ACHN (cell line): ENCODE results near the gene YKT6.

Experiments
- DNase-seq: peaks from one replicate; pipeline ENCODE4 v3.0.0-alpha.2; 2015
- in situ Hi-C: cut with HindIII; loops from 2 replicates; pipeline ENCODE4 v1.10.0; 2017; ENCODE audit warnings: low sequenced_read_pairs, low pct_ligation_motif_present, low pct_unique_long_range_greater_than_20kb

YKT6 gene

DNA sequence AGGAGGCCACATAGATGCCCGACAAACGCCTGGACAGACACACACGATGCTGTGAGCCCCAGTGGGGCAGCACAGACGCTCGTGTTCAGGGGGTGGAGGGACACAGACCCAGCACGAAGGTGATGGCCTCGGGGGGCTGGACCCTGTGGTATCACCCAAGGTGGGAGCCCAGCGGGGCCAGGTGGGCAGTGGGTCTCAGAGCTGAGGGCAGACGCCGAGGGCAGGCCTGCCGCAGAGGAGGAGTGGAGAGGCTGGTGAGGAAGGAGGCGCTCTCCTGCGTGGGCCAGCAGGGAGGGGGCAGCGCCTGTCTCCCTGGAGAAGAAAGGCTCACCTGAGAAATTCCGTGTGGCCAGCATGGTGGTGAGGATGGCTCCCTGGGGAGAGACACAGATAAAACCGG lies 39.6 kb downstream of the YKT6 start:
- in situ Hi-C loops: no loop called here
- no peak for DNase-seq

DNA sequence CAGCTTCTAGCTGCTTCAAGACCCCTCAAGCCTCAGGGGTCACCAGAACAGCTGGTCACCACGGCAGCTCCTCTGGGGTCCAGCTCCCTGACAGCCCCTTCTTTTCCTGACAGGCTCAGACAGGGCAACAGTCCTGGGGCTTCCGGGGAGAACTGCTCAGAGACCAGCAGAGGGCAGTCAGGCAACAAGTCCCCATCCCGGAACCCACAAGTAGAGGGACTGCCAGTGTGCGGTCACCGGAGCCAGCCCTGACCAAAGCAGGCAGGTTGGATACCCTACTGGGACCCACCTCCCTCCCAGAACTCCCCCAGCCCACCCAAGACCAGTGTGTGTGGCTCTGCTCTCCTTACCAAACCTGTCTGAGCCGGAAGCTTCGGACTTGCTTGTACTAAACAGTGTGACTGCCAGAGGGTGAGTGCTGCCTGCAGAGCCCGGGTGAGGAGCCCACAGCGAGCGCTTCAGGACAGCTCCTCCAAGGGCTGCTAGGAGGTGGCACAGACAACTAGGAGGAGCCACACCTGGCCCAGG lies 40.3 kb downstream of the YKT6 start:
- in situ Hi-C loops: no loop called here
- peak; percentile 89 for DNase-seq

DNA sequence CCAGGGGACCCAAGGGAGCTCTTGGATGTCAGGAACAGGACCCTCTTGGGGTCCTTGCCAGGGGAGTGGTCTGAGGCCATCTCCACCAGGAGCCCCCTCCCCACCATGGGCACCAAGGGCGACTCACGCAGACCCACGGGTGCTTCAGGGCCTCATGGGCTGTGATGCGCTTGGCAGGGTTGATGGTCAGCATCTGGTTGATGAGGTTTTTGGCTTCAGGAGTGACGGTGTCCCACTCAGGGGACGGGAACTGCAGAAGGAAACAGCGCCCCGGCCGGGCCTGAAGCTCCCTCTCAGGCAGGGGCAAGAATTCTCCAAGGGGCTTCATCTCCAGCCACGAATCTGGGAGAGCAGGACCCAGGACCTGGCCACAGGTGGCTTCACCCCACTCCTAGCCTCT lies 41.3 kb downstream of the YKT6 start:
- no peak for DNase-seq
- in situ Hi-C loops: no loop called here

DNA sequence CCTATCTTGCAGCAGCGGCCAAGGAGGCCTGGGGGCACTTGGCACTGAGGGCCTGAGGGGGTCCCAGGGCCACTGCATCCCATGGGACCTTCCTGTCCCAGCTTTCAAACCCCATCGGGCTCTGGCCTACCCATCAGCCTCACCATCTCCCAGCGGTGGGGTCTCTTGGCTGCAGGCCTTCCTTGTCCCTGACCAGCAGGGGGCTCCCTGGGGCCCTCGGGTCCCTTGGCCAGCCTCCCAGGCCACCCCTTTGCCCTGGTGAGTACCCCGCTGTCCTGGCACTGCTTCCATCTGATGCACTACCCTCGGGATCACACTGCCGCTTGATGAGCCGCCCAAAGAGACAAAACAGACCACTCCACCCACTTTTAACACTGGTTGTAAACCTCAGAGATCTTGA lies 43.5 kb downstream of the YKT6 start:
- in situ Hi-C loops: no loop called here

DNA sequence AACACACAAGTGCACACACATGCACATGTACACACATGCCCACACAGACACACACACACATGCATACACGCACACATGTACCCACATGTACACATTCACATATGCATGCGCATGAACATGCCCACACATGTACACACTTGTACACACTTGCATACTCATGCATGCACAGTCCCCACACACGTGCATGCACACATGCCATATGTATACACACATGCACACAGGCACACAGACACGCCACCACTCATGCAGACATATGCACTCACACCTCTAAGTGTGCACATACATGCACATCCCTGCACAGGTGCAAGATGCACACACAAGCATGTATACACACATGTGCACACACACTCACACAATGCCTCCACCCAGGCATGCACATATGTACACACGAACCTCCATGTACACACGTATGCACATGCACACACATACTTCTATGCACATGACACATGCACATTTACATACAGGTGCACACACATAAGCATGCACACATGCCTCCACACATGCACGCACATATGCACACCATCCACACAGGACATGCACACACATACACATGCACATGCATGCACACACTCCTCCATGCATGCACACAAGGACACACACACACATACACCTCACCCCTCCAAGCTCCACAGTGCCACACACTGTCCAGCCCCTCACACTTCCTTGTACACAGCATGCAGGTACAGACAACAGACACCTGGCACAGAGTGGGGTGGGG lies 45.8 kb downstream of the YKT6 start:
- in situ Hi-C loops: no loop called here
- no peak for DNase-seq

More for the DNA sequence above, 43.5 kb downstream of the YKT6 start:
- DNase-seq: peak; percentile 59

DNA sequence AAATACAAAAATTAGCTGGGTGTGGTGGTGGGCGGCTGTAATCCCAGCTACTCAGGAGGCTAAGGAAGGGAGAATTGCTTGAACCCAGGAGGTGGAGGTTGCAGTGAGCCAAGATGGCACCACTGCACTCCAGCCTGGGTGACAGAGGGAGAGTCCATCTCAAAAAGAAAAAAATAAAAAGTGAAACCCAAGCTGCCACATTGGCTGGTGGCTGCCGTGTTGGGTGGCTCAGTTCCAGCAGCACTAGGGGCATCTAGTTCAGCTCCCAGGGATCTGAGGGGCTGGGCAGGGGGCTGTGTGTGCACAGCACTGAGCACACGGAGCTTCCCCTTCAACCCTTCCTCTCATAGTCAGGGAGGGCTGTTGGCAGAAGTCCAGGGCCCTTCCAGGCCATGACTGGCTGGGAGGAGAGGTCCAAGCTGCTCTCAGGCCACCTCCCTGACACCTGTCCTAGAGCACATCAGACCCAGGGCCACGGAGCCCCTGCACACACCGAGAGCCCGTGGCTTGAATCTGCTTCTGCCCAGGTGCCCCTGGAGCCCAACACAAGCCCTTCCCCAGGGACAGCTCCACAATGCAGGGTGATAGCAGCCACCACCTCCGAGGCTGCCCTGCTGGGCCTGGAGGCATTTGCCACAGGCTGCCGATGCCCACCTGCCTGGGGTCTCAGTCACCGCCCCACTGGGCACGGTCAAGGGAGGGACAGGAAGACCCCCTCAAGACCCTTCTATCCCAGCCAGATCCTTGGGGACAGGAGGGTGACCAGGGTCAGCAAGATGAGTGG lies 47.3 kb downstream of the YKT6 start:
- in situ Hi-C loops: no loop called here
- DNase-seq: no peak

DNA sequence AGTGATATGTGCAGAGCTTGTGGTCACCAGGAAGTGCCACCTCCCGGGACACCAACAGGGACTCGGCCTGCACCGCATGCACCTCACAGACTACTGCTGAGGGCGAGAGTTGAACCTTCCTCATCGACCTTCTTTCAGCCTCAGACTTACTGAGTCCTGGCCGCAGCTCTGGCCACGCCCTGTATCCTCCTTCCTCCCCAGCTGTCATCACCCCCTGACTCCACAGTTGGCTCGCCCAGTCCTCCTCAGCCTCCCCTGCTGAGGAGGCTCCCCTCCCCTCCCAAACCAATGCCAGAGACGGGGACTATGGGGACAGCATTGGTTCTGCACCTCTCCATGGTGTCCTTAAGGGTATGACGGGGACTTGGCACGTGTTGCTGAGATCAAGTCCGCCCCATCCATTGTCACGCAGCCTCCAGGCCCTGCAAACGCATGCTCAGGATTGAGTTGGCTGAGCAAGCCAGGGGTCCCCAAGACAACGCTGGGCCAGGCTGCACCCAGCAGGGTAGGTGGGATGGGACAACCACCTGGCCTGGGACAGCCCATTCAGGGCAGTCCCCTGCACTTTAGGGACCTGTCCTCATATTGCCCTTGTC lies 49.0 kb downstream of the YKT6 start:
- in situ Hi-C loops: no loop called here
- no peak for DNase-seq

DNA sequence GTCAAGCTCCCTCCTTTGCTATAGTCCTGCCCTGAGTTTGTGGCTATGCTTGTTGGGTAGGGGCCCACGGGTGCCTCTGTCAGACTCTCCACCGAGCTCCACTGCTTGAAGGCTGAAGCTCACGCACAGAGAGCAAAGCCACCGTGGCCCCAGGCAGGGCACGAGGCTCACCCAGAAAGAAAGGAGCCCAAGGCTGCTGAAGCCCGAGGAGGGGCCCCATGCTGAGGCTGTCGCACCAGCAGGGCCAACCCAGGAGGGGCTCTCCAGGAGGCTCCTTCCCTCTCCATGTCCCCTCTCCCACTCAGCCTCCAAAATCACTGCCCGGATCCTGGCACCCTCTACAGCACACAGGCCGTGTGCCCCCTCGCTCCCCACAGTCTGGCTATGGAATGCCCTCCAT lies 50.5 kb downstream of the YKT6 start:
- no peak for DNase-seq
- in situ Hi-C loops: no loop called here

DNA sequence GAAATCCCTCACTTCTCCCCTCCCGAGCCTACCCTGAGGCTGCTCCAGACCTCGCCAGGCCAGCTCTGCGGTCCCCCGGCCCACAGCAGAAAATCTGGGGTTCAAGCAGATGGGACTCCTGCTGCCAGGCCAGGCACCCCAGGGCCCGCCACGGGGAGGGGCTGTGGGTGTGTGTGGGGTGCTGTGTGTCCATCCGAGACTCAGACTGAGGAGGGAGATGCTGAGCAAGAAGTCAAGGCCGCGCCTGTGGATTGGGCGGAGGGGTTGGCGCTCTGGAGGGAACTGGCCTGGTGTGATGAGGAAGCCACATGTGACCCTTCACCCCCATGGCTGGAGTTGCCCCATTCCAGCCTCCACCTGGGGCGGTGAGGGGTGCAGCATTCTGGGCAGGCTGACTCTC lies 51.1 kb downstream of the YKT6 start:
- in situ Hi-C loops: no loop called here

DNA sequence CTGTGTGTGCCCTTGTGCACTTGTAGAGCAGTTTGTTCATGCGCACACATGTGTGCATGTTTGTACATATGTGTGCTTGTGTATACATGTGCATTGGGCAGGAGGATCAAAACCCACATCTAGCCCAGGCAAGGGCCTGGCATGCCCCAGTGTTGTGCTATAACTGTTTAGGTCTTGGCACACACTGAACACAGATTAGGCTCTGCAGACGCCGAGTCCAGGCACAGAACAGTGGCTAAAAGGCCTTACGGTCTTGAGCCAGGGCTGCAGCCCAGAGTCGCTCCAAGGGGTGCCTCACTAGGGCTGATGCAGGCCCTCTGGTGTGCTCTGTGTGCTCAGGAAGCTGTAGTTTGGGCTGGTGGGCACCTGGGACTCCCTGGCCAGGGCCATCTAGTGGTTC lies 55.7 kb downstream of the YKT6 start:
- in situ Hi-C loops: no loop called here
- DNase-seq: no peak

More for the DNA sequence above, 51.1 kb downstream of the YKT6 start:
- DNase-seq: no peak

DNA sequence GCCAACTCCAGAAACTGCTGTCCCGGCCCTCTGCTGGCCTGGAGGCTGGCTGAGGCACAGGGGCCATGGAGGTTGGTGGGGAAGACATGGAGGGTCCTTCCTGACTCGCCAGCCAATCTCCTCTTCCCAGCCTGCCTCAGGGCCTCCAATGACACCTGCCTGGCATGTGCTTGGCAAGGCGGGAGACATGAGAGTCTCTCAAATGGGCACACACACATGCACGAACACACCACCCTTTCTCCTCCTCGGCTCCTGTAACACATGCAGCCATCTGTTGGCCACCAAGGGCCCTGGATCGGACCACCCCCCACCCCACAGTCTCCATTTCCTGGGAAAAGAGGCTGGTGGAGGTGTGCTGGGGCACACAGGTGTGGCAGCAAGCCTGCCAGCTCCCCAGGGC lies 56.4 kb downstream of the YKT6 start:
- no peak for DNase-seq
- in situ Hi-C loops: no loop called here

DNA sequence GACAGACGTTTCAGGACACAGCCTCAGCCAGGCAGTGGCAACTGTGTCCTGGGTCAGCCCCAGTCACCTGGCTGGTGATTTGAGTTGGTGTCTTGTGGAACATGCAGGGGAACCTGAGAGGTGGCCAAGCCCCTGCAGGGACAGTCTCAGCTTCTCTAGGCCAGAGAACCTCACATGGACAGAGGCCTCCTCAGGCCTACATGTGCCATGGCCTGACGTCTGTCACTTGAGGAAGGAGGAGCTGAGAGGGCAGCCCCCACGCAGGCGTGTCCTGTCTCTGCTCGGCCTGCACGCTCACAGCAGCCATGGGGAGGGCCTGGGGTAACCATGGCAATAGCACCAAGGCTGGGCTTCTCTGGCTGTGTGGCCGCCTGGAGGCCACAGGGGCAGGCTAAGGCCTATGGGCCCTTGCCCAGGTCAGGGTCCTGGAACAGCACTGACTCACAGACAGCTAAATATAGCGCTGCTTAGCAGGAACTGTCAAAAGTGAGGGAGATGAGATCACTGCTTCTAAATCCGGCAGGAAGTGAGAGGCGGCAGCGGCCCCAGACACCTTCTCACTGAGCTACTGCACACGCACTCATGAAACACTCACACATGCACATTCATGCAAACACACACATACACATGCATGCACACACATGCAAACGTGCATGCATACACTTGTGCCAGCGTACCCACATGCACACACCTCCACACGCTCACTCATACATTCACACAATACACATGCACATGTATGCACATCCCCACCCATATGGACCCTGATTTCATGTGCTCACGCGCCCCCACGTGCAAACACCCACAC lies 57.0 kb downstream of the YKT6 start:
- in situ Hi-C loops: no loop called here
- DNase-seq: peak; percentile 87

DNA sequence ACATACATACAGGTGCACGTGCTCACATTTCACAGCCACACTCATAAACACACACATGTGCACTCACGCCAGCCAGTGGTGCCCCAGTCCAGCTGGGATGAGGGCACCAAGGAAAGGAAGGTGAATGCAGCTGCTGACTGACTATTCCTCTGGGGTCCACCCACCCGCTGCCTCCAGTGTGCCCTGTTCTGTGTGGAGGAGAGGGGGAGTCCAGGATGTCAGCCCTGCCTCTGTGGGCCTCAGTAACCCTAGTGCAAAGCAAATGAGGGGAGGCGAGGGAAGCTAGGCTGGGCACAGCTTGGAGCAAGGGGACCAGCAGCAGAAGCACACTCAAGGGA lies 57.6 kb downstream of the YKT6 start:
- no peak for DNase-seq
- in situ Hi-C loops: no loop called here

DNA sequence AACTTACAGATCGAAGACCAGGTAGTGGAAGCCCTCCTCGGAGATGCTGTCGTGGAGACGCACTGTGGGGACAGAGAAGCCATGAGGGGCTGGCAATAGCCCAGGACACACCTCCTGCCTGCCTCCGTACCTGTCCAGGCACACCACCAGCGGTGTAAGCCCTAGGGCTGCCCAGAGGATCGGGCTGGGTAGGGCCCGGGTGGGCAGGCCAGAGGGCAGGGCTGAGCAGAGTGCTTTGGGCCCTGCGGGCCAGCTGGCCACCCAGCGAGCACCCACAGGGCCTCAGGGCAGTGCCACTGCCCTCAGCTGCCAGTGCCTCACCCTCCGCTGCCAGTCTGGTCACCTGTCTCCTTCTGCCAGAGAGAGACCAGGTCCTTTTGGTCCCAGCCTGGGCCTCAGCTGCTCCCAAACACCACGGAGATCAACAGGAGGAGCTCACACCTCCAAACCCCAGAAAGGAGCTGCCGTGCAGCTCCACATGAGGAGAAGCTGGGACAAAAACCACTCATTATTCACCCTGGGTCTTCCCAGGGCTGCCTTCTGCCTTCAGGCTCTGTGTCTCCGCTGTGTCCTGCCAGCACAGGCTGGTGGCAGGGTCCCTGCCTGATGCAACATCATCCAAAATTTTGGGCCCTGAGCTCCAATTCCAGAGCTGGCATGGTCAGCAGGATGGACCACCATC lies 58.2 kb downstream of the YKT6 start:
- in situ Hi-C loops: no loop called here
- no peak for DNase-seq

DNA sequence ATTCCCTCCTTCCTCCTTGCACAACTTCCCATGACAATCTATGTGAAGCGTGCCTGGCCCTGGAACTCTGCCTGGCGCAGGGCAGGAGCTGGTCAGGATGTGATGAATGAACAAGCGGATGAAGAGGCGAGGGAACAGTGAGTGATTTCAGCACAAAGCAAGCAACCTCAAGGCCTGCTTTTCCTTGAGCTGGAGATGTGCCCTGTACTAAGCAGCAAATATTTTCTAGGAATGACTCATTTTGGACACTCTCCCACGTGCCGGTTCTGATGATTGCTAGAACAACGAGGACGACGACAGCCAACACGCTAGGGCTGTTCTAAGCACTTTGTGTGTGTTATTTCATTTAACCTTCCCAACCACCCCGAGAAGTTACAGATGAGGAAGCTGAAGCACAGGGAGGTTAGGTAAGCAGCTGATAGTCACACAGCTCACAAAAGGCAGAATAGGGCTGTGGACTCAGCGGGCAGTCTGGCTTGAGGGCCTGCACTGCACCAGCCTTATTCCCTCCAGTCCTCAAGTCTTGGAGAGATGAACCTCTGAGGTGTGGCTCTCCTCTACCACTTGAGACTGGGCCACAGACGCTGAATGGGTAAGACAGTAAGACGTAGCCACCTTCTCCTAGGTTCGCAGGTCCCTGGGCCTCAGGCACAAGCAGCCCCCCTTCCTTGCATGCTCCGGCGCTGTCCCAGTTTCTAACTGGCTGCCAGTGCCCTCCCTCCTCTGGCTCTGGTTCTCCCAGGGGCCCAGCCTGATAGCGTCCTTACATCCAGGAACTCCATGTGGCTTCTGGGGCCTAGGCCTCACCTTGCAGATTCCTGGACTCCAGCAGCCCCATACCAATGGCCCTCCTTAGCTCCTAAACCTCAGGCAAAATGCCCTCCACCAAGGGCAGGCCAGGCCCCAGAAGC lies 59.0 kb downstream of the YKT6 start:
- peak; percentile 24 for DNase-seq
- in situ Hi-C loops: no loop called here

DNA sequence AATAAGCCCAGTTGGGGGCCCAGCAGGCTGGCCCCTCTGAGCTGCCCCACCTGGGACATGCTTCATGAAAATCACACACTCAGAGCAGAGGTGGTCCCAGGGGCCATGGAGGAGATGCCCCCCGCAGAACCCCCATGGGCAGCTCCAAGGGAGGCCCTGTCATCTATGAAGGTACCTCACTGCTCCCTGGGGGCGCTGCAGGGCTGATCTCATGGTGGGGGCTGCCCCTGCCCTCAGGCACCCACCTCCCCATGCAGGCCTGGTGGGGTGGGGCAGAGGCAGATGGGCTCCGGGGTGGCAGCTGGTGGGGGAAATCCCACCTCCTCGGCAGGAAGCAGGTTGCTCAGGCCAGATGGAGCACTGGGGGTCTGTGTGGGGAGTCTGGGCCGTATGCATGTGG lies 60.5 kb downstream of the YKT6 start:
- DNase-seq: no peak
- in situ Hi-C loops: no loop called here

DNA sequence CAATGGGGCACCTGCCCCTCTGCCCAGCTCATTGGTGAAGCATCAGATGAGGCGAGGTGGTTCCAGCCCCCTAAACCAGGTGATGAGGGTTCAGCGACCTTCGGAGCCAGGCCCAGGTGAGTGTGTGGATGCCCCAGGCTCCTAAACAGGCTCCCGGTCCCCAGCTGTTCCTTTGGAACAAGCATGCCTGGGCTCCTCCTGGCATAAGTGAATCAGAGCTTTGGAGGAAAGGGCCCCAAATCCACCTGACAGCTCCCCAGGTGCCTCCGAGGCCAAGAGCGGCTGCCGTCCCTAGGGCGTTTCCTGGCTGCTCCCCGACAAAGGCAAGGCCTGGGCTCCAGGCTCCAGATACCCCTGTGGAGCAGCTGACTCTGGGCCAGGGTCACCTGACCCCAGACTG lies 61.3 kb downstream of the YKT6 start:
- in situ Hi-C loops: no loop called here
- DNase-seq: no peak
